Thoracic aorta (tissue), 2 donors: Measurements from ENCODE around the gene ERC1. TPM values are rescaled to one million over a fixed set of nuclear protein-coding genes. Genes with fewer than 3 reads are reported as not detected.

Experiments used
- ATAC-seq: fragments of 150-250 bp; one replicate; pipeline ENCODE4 v1.8.0; 2017; ENCODE audit warnings: low read depth; ENCODE audit not compliant: insufficient number of reproducible peaks, low FRiP score
- DNase-seq: peaks from one replicate; pipeline ENCODE4 v3.0.0-alpha.2; 2020; ENCODE audit warnings: low spot score
- H3K27ac ChIP-seq, 2 donors: fragments of 200-600 bp; sonication (generic); 1 replicate in 1 of 2; 2 replicates in 1 of 2; pipeline ENCODE4 v1.5.1; 2016; ENCODE audit warnings: mild to moderate bottlenecking in 2 of 2, moderate library complexity in 2 of 2
- H3K27me3 ChIP-seq: fragments of 200-600 bp; sonication (generic); replicated peaks from 2 replicates; pipeline ENCODE4 v1.6.0; 2016; ENCODE audit warnings: mild to moderate bottlenecking; ENCODE audit not compliant: insufficient read depth
- H3K36me3 ChIP-seq: fragments of 200-600 bp; sonication (generic); one replicate; pipeline ENCODE4 v1.5.1; 2016
- H3K4me1 ChIP-seq, 2 donors: fragments of 200-600 bp; sonication (generic); 1 replicate in 1 of 2; 2 replicates in 1 of 2; pipeline versions ENCODE4 v1.5.1 to v1.6.0; 2016; ENCODE audit warnings: low read depth in 2 of 2, mild to moderate bottlenecking in 1 of 2; ENCODE audit not compliant: control insufficient read depth in 1 of 2
- H3K4me3 ChIP-seq: fragments of 200-600 bp; sonication (generic); 2 replicates; pipeline ENCODE4 v1.5.1; 2016; ENCODE audit warnings: mild to moderate bottlenecking
- H3K9me3 ChIP-seq: fragments of 200-600 bp; sonication (generic); 2 replicates; pipeline ENCODE4 v1.5.1; 2016
- total RNA-seq, 2 donors: library from RNA; depleted of rRNA; stranded (reverse); fragments of >200 nt; gene quantifications; one replicate each; pipeline versions ENCODE4 v1.1.0 to v1.2.3, GENCODE V29; 2016
- TF ChIP-seq, protein P1 (sequence below): fragments of 200-600 bp; sonication (generic); IDR thresholded peaks from one replicate; pipeline ENCODE4 v1.5.1; 2019; ENCODE audit warnings: antibody characterized with exemption

Gene ERC1
- total RNA-seq, 2 donors from 2014 or later: 45.8 to 80.0 TPM

DNA sequence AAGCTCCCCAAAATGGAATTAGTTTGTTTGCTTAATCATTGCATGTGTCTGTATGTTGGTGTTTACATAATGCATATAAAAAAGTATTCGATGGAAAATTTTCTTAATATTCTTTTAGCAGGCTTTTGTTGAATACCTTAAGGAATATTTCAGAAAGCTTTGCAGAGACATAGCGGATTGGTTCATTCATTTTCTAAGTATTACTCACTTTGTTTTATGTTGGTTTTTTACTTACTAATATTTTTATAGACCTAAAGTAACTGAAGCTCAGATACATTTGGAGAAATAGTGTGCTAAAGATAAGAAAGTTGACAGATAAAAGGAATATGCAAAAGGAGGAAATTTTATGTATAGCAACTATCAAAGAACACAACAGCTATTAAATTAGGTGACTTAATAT lies 191.0 kb downstream of the ERC1 start:
- TF ChIP-seq, protein P1, sequence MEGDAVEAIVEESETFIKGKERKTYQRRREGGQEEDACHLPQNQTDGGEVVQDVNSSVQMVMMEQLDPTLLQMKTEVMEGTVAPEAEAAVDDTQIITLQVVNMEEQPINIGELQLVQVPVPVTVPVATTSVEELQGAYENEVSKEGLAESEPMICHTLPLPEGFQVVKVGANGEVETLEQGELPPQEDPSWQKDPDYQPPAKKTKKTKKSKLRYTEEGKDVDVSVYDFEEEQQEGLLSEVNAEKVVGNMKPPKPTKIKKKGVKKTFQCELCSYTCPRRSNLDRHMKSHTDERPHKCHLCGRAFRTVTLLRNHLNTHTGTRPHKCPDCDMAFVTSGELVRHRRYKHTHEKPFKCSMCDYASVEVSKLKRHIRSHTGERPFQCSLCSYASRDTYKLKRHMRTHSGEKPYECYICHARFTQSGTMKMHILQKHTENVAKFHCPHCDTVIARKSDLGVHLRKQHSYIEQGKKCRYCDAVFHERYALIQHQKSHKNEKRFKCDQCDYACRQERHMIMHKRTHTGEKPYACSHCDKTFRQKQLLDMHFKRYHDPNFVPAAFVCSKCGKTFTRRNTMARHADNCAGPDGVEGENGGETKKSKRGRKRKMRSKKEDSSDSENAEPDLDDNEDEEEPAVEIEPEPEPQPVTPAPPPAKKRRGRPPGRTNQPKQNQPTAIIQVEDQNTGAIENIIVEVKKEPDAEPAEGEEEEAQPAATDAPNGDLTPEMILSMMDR: no peak
- Histone ChIP-seq H3K36me3 (no peaks in the 10 kb centered on the region), H3K4me1 (no peaks in the 10 kb centered on the region), H3K9me3 (no peaks in the 10 kb centered on the region), H3K4me3 (no peak overlapping the region), H3K27ac (no peak overlapping the region), H3K27me3 (no peaks in the 10 kb centered on the region)
- DNase-seq (no peak), ATAC-seq (no peak)

DNA sequence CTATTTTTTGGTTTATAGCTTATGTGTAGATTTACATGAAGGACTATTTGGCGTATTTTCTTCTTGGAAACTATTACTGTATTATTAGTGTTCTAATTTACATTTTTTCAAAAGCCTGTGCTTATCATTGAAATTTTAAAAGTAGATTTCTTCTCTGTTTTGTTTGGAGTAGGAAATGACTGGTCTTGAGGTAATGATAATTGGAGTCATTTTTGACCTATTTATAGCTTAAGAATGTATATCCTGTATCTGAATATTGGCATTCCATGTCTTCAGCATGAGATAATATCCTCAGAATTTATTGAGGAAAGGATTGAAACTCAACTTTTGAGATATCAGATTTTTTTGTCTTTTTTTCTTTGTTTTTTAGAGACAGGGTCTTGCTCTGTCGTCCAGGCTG lies 193.4 kb downstream of the ERC1 start:
- H3K4me1 ChIP-seq: no peaks in the 10 kb centered on the region
- no peak for DNase-seq
- no peak for ATAC-seq
- H3K27me3 ChIP-seq: no peaks in the 10 kb centered on the region
- no peak overlapping the region for H3K4me3 ChIP-seq
- TF ChIP-seq, protein P1: no peak
- no peak overlapping the region for H3K27ac ChIP-seq
- peaks cover 3% of the 10 kb centered on the region for H3K36me3 ChIP-seq
- no peaks in the 10 kb centered on the region for H3K9me3 ChIP-seq

DNA sequence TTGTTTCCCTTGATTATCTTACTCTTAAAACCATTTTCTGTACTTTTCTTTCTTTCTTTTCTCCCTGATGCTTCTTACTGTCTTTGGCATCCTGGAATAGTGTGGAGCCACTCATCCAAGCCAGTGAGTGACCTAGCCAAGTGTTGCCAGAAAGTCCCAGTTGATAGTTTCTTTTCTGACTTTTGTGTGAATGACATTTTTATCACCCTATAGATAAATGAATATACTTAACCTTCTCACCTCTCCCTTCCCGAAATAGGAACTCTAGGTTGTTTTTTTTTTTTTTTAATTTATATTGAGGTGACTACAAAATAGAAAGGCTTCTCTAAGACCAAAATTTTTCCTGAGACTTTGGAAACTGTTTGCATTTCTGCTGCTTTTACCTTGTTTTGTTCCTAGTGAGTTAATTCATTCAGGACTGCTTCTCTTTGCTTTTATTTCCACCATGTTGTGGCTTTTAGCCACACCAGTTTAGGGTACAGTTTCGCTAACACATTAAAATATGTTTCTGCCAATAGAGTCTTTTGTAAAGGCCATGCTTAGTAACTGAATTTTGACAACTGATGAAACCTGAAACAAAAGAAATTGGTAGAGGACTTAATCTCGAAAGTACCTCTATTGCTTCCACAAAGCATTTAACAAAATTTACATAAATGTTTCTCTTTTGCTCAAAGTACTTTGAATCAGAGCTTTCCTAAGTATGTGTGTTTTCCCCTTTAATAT lies 194.6 kb downstream of the ERC1 start:
- H3K9me3 ChIP-seq: no peaks in the 10 kb centered on the region
- ATAC-seq (no peak), DNase-seq (no peak)
- H3K4me3 ChIP-seq: no peak overlapping the region
- no peak overlapping the region for H3K27ac ChIP-seq
- no peaks in the 10 kb centered on the region for H3K27me3 ChIP-seq
- TF ChIP-seq, protein P1: no peak
- H3K4me1 ChIP-seq: no peaks in the 10 kb centered on the region
- peaks cover 3% of the 10 kb centered on the region for H3K36me3 ChIP-seq

DNA sequence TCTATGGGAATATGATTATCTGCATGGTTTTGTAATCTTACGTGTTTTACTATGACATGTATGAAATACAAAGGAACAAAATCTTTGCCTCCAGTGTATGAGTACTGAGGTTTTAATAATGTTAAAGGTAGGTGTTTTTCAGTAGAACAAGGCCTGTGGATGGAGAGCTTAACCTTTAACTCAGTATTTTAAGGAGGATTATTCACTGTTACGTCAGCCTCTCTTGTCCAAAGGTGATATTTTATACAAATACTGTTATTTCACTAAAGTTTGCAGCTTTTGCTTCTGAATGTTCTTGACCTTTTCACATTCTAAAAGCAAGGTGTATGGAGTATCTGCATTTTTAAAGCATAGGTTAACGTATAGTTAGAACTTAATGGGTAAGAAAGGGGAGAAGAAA lies 195.3 kb downstream of the ERC1 start:
- TF ChIP-seq, protein P1: no peak
- Histone ChIP-seq H3K4me1 (no peaks in the 10 kb centered on the region), H3K9me3 (no peaks in the 10 kb centered on the region), H3K36me3 (peaks cover 3% of the 10 kb centered on the region), H3K27me3 (no peaks in the 10 kb centered on the region), H3K4me3 (no peak overlapping the region), H3K27ac (no peak overlapping the region)
- no peak for ATAC-seq
- DNase-seq: no peak

DNA sequence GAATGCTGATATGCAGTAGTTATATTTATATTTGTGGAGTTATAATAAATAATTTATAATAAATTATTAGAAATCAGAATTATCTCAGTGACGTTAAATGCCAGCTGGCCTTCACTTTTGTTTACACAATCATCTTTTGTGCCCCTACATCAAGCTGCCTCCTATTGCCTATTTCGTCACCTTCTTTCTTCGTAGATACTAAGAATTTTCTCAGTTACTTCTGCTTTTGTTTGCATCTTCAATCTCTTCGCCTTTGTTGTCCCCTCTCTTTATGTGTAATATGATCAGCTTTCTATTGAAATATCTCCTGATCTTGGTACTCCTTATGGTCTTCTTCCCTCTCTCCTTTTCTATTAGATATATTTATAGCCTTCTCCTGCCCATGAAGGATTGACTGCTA lies 197.0 kb downstream of the ERC1 start:
- DNase-seq (no peak), ATAC-seq (no peak)
- Histone ChIP-seq H3K4me3 (no peak overlapping the region), H3K36me3 (peaks cover 3% of the 10 kb centered on the region), H3K4me1 (no peaks in the 10 kb centered on the region), H3K9me3 (no peaks in the 10 kb centered on the region), H3K27me3 (no peaks in the 10 kb centered on the region), H3K27ac (no peak overlapping the region)
- TF ChIP-seq, protein P1: no peak
